Measurements from ENCODE around the gene DNAJB13.

Gene DNAJB13

DNA sequence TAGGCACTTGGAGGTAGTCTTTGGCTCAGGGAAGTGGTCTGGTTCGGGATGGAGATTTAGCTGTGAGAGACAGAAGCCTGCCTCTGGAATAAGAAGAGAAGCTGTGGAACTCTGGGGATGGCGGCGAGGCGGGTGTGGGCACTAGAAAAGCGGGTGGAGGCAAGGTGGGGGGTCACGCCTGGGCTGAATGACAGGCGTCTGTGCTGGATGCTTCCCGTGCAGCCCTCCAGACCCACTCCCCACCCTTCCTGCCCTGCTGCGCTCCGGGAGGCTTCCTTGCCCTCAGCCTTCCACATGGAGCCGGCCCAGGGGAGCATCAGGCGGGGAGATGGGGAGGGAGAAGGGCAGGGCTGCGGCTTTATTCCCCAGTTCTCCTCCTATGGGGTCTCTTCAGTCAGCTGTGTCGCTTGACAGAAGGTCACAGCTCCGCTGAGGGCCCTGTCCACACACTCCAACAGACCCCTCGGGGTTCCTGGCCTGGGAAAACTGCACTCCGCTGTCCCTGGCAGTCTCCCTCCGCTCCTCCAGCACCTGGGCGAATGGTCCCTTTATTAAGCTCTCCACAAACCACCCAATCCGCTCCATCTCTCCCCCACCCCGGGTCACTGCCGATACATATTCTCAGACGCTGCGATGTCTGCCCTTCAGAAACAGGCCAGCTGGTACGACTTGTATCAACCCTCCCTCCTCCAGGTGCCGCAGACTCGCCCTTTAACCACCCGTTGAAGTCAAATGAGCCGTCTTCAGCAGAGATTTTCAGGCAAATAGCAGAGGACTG lies 6.2 kb downstream of the DNAJB13 start:
- DNase-seq = no peak

DNA sequence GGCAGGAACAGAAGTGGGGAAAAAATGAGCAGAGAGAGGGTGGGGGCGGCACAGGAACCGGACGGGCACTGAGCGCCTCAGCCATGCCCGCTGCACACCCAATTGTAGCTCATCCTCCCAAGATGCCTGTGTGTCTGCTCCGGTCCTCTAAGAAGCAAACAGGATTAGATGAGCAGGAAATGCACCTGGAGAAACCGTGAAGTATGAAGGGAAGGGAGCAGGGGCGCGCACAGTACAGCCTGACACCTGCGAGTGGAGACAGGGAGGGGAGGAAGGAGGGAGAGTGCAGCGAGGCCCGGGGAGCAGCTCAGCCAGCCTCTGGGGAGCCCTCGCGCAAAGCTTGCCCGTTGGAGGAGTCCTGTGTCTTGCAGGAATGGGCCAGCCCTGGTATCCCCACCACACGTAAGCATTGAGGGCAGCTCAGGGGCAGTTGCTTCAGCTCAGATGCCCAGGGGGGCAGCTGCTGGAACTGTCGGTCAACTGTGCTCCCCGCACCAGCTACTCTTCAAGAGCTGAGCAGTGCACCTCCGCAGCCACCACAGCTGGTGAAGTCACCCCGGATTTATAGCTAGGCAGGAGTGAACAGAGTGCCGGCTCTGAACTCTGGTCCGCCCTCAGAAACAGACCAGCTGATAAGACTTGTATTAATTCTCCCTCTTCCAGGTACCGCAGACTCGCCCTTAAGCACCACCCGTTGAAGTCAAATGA lies 7.0 kb downstream of the DNAJB13 start:
- DNase-seq = no peak

DNA sequence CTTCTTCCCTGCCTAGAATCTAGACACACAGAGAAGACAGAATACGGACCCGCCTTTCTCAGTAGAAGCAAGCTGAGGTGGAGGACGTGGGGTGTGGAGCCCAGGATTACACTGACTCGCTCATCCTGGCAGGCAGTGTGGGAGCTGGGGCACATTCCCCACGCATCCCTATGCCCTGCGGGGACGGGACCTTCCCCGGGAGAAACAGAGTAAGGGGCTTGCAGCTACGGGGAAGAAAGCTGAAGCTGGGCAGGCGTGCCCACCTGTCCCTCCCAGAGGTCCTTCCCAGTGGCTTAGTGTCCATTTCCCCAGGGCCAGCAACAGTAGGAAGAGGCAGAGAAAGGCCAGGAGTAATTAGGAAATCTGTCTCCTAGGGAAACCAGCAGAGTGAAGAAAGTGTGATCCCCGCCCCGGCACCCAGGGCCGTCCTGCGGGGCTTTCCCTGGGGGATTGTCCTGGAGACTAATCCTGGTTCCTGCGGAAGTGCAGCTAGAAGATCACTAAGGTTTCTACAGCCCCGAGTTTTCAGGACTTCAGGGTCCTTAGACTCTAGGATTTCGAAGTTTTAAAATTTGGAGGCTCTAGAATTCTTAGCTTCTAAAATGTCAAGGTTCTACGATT lies 7.8 kb downstream of the DNAJB13 start:
- no peak for DNase-seq

DNA sequence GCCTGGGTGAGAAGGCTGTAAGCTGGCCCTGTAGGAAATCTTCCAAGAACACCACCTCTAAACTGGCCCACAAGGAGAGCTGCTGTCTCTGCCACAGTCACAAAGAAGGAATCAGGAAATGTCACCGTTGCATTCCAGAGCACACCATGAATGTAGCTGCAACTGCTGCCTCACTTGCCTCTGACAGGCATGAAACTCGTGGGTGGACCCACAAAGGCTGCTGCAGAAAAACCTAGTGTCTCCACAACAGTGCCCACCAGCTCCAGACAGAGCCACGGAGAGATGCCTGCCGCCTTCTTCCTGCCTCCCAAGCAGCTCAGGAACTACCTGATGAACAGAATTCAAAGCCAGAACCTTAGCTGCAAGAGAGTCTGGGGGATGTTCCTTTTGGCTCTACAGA lies 10.5 kb downstream of the DNAJB13 start:
- no peak for DNase-seq

DNA sequence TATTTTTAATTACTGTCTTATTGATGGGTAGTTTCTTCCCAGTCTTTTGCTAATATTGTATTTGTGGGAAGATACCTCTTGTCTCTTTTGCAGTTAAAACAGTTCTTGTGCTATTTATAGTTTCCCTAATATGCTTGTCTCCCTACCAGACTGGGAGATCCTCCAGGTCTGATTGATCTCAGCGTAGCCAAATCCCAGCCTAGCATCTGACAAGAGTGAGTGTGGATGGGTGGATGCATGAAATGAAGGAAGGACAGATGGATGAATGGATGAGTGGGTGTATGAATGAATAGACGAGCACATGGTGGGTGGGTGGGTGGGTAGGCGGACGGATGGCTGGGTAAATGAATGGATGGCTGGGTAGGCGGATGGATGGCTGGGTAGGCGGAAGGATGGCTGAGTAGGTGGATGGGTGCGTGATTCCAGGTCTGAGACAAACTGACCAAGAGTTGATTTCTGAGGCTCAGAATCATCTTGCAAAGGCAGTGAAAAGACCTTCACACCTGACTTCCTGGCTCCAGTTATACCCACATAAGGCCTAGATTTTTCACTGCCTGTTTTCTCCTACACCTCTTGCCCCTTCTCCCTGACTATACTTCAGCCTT lies 11.4 kb downstream of the DNAJB13 start:
- no peak for DNase-seq

DNA sequence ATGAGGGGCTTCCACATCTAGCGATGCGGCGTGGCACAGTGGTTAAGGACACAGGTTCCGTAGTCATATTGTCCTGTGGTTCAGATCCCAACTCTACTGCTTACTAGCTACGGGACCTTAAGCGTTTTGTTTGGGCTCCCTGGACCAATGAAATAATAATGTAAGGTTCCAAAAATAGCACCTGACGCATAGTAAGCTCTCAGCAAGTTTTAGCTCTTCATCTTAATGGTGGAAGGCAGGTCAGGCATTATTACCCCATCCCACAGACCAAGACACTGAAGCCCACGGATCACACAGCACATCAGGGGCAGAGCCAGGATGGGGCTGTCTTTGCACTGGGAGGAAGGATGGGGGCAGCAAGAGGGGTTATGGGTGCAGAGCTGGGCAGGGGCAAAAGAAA lies 13.0 kb downstream of the DNAJB13 start:
- DNase-seq = no peak

DNA sequence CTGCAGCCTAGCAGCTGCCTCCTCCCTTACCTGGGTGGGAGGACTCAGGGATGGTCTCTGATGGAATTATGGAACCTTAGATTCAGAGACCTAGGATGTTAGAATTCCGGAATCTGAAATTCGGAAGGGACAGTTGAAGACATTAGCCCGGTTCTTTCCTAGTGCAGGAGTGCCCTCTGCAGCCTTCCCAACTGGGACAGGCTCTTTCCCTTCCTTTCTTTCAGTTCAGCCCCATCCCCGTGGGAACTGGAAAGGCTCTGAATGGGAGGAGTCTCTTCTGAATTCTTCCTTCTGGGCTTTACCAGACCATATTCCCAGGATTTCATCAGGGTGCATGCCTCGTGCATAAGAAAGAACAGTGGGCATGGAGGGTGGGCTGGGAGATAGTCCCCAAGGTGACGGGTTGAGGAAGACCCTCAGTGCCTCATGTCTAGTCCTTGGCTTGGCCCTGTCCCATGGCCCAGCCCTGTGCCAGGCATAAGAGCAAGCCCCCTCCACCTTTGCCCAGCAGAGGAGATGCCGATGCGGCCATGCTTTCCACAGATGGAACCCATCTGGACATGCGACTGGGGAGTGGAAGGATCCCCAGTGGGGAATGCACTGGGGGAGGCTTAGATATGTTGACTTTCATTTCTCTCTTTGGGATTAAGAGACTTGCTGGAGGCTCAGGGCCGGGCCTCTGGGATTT lies 14.4 kb downstream of the DNAJB13 start:
- DNase-seq = no peak

DNA sequence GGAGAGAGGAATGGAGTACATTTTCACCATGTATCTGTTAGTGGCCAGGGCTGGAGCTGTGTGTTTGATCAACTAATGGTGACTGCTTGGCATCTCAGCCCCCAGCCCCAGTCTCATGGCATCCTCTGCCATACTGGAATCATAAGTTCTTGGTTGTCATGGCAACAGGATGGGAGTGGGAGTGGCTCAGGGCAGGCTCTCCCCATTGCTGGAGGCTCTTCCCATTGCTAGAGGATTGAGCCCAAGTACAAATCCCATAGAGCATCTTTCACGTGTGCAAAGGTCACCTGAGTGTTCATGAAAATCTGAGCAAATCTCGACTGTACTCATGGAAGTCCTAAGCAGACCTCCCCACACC lies 14.9 kb downstream of the DNAJB13 start:
- DNase-seq = no peak

DNA sequence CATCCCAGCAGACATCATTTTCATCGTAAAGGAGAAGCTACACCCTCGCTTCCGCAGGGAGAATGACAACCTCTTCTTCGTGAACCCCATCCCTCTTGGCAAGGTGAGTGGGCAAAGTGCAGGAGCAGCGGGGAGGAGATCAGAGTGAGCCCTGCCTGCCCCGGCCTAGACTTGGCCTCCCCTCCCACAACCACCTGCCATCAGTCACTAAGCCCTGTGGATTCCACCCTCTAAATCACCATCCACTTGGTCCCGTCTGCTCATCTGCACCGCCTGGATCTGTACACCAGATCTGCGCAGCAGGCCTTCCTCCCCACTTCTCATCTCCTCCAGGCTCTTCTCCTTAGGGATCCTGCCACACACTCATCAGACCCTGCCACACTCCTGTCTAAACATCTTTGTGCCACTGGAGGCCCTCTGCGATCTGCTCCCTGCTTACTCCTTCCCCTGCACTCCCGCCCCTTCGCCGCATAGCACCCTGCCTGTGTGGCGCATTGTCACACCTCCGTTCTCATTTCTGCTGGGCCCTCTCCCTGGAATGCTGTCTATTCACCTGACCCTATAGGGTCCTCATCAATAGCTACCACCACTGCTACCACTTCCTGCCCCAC lies 17.6 kb downstream of the DNAJB13 start:
- DNase-seq = no peak

DNA sequence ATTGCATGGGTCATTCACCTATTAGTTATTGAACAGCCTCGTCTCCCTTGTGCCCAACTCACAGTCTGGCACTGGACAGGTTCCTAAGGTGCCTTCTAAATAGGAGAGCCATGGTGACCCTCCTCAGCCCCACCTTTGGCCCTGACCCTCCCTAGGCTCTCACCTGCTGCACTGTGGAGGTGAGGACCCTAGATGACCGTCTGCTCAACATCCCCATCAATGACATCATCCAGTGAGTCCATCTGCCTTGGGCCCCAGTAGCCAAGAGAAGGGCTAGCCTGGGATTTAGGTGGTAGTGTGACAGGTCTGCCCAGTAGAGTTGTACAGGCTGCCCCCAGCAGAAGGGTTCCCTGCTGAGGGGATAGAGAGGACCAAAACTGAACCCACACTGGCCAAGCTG lies 18.3 kb downstream of the DNAJB13 start:
- no peak for DNase-seq

DNA sequence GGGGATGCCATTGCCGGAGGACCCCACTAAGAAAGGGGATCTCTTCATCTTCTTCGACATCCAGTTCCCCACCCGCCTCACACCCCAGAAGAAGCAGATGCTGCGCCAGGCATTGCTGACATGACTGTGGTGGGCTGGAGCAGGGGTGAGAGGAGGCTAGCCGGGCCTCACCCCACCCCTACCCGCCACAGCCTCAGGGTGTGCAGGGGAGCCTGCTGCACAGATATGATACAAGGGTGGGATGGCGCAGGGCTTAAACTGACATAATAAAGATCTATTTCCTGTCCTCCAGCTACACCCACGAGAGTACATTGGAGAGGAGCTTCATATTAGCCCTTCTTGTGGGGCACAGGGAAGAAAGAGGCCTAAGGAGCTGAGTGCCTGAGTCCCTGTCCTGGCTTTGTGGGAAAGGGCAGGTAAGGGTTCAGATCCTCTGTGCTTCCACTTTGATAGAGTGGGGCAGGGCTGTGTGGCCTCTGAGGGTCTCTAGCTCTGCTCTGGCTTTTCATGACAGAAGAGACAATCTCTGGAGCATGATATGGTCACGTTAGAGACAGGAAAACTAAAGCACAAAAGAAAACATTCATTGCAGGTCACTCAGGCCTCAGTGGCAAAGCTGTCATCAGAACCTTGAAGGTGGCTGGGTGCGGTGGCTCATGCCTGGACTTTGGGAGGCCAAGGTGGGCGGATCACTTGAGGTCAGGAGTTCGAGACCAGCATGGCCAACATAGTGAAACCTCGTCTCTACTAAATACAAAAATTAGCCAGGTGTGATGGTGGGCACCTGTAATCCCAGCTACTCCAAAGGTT lies 19.4 kb downstream of the DNAJB13 start:
- no peak for DNase-seq

DNA sequence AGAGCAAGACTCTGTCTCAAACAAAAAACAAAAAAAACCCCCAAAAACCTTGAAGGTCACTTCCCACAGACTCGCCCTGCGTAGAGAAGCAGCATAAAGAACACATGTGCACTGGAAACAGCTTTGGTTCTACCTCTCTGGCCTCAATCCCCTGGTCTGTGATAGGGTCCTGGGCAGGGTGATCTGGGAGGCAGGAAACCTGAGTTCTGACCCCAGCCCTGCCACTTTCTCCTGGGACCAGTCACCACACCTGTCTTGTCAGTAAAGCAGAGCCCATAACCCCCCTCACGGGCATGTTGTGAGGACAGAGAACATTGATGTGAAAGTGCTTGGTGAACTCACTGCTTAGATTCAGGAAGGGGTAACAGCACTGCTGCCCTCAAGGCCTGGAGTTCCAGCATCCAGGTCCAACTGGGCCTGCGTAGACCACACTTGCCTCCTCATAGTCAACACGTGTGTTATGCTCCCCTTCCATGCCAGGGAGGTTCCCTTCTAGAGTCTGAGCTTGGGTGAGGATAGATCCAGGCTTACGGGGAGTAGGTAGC lies 20.4 kb downstream of the DNAJB13 start:
- DNase-seq = no peak

DNA sequence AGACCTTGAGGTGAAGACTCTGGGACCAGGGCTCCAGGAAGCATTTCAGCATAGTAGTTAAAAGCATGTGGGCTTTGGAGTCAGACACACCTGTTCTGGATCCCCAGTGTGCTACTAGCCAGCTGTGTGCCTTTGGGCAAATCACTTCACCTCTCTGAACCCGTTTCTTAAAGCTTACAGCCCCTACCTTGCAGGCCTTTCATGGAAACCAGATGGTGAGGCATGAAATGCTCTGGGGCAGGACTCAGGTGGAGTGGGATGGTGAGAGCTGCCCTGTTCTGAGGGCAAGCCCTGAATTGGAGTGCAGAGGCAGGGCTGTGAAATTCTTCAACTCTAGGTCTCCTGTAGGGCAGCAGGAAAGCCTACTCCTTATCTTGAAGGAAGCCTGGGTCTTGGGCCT lies 21.4 kb downstream of the DNAJB13 start:
- DNase-seq = no peak

DNA sequence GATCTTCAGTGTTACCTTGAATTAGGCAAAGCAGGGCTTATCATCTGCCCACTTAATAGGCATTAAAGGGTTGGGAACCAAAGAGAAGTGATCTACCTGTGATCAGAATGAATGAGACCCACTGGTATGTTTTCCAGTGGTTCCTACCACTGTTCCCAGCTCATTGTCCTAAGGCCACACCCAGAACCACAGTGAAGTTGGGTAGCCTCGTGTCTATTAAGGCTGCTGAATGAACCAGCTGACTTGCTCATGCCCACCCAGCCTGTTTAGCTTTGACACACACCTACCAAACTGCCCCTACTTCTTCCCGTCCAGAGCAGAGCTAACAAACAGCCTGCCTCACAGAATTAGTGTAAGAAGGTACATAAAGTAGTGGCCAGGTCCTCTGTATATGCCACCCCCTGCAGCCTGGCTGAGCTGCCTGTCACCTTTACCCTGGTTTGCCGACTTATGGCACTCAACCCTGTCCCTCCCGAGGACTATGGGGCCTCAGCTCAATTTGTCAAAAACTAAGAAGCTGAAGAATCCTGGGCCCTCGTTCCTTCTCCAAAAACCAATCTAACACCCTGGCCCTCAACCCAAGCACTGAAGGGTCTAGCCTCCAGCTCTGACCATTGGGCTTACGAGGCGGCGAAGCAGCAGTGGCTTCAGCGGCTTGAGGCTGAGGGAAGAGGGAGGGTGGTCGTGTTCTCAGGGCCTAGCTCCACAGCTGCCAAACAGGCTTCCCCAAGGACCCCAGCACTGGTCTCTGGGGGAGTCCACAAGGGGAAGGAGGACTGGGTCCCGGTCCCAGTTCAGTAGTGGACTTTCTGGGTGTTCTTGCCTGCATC lies 22.0 kb downstream of the DNAJB13 start:
- DNase-seq = no peak

DNA sequence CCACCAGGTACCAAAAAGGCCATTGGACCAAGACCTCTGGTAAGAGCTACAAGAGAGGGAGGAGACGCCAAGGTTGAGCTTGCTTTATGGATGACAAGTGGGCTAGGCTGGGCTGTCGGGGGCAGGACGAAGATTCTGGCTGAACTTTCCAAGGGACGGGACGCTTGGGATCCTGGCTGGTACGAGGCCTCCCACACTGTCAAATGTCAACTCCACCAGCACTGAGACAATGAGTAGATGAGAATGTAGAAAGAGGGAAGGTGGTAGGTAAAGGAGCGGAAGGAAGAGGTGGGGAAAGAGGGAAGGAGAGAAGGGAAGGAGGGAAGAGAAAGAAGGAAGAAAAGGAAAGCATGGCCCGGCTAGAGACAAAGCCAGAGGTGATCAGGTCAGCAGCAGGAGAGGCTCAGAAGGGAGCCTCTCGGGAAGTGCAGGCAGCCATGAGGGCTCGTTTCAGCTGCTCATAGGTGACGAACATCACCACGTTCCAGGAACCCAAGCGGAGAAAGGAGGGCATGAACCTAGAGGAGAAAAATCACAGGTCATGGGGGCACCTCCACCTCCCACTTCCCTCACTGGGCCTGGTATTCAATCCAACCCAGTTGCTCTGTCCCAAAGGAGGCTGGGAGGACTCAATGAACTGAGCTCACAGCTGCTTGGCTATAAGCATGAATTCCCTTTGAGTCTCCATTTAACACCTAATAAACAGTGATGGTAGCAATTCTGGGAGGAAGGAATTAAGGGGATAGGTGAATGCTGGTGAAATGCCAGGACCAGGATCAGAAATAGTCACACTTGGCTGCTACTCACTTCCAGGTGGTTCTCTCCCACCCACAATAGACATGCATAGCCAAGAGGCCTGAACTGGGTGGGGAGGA lies 24.0 kb downstream of the DNAJB13 start:
- DNase-seq = no peak

DNA sequence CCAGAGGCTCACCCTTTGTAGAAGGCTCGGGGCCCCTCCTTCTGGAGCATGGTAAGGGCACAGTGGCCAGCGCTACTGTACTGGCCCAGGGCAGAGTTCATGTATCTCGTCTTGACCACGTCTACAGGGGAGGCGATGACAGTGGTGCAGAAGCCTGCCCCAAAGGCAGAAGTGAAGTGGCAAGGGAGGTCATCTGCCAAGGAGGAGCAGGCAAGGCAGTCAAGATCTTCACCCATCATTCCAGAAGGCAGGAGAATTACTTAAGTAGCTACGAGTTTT lies 24.6 kb downstream of the DNAJB13 start:
- no peak for DNase-seq

DNA sequence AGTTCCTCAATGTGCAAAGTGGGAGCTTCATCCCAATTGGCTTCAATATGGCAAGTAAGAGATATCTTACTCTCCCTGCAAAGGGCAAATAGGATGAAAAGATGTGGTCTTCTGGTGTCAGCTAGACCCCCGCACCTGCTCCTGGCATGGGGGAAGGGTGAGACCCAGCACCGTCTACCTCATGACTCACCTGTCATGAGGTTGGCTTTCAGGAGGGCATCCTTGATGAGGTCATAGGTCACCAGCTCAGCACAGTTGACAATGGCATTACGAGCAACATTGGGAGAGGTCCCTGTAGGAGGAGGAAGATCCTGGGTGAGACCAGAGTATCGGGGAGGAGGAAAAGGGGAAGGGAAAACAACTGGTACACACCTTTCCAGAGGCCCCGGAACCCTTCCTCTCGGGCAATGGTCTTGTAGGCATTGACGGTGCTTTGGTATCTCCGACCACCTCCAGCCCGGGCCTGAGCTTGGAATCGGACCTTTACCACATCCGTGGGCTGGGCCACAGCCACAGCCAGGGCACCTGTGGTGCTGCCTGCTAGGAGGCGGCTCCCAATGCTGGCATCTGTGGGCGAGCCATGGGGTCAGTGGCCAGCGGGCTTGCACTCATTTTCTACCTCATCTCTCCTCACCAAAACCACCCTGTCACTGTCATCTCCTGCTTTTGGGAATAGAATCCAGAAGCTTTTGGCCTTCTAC lies 25.8 kb downstream of the DNAJB13 start:
- DNase-seq = no peak

DNA sequence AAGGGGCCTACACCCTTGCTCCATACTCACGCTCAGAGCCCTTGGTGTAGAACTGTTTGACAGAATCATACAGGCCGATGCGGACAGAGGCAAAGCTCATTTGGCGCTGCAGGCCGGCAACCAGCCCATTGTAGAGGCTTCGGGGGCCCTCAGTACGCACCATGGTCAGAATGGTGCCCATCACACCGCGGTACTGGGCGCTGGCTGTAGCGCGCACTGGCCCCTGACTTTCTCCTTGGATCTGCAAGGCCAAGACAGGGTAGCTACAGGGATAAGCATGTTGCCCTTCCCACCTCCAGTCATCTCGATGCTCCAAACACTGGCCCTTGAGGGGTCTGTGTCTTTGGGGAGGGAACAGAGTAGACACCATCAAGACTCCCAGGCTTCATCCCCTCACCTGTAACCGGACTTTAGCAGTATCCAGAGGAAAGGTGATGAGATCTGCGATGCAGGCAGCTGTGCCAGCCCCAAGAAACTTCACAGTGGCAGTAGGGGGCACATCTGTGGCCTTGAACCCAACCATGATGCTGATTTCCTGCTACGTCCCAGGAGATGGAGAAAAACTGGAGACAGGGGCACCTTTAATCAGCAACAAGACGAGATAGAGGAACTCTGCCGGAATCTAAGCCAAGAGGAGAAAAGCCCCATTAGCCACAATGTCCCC lies 27.2 kb downstream of the DNAJB13 start:
- no peak for DNase-seq
